ENCODE data around the gene TUBA1C. TPM values are rescaled to one million over a fixed set of nuclear protein-coding genes. Genes with fewer than 3 reads are reported as not detected.

TUBA1C gene
- total and polyA plus RNA-seq, 2 of the 8 experiments (the other 6 are each of a cell fraction or from before 2014, with no cell fraction given) = 504 to 3,101 TPM

- Histone ChIP-seq H3K4me1 (replicated peaks in 1 of 4; ENCODE audit: control insufficient read depth in 3 of 4, insufficient read depth in 4 of 4, low read length in 3 of 4) (peaks cover under 1 to 9% (median 6%) of the 10 kb centered on the region in 4 experiments), H2BK5ac (ENCODE audit: low read depth, low read length) (no peak overlapping the region), H3K18ac (ENCODE audit: extremely low read depth, low read length) (no peak overlapping the region), H2BK12ac (ENCODE audit: low read depth, low read length) (no peak overlapping the region), H3K23me2 (ENCODE audit: low read depth, low read length) (no peaks in the 10 kb centered on the region), H3K27ac (ENCODE audit: low read depth, low read length) (no peak overlapping the region), H3K4me3 (ENCODE audit: extremely low read depth in 1 of 4, insufficient read depth in 2 of 4, low read depth in 3 of 4, low read length in 4 of 4) (no peak overlapping the region), H3K27me3 (replicated peaks in 1 of 4; ENCODE audit: control insufficient read depth in 3 of 4, extremely low read depth in 1 of 4, insufficient read depth in 3 of 4, low read length in 3 of 4) (peaks cover 0 to 2% (median 0%) of the 10 kb centered on the region in 4 experiments; a peak in 2 of 7 replicates), H2BK15ac (ENCODE audit: low read length) (no peak overlapping the region), H4K91ac (replicated peaks; ENCODE audit: insufficient read length, low read length) (no peak overlapping the region), H2AK5ac (ENCODE audit: low read depth, low read length) (no peak overlapping the region), H3K9me3 (ENCODE audit: insufficient read depth in 2 of 2, low read depth in 1 of 2, low read length in 1 of 2) (no peaks in the 10 kb centered on the region), H3K4me2 (ENCODE audit: insufficient read depth in 1 of 2, low read depth in 2 of 2, low read length in 2 of 2) (no peak overlapping the region), H3K23ac (ENCODE audit: insufficient read length) (no peak overlapping the region), H4K8ac (ENCODE audit: extremely low read depth, insufficient read depth, low read length) (no peak overlapping the region), H3K14ac (ENCODE audit: insufficient read length) (no peak overlapping the region), H3K79me2 (ENCODE audit: control insufficient read depth in 1 of 2, insufficient read depth in 2 of 2, low read length in 2 of 2) (no peaks in the 10 kb centered on the region), H3K79me1 (ENCODE audit: low read depth, low read length) (no peaks in the 10 kb centered on the region), H4K20me1 (replicated peaks in 1 of 2; ENCODE audit: control insufficient read depth in 1 of 2, insufficient read depth in 2 of 2, low read length in 2 of 2) (no peaks in the 10 kb centered on the region), H3K36me3 (ENCODE audit: control insufficient read depth in 2 of 4, insufficient read depth in 4 of 4, low read length in 3 of 4) (no peaks in the 10 kb centered on the region), H4K5ac (ENCODE audit: insufficient read length, low read depth, low read length) (no peak overlapping the region), H3K4ac (replicated peaks; ENCODE audit: insufficient read length, low read depth, low read length) (no peak overlapping the region), H2AFZ (ENCODE audit: low read length) (no peak overlapping the region), H3K9ac (replicated peaks in 1 of 4; ENCODE audit: extremely low read depth in 1 of 4, low read depth in 3 of 4, low read length in 3 of 4) (no peak overlapping the region), H3K56ac (replicated peaks; ENCODE audit: insufficient read length, low read depth, low read length) (no peak overlapping the region), H2BK120ac (replicated peaks; ENCODE audit: low read depth, low read length) (no peak overlapping the region), H2BK20ac (ENCODE audit: low read length) (no peak overlapping the region)
- no peak for TF ChIP-seq EP300 (IDR thresholded peaks at IDR 0.05; ENCODE audit: borderline replicate concordance in 1 of 2, low read depth in 2 of 2, low read length in 2 of 2)
- no peak for TF ChIP-seq CHD2 (IDR thresholded peaks at IDR 0.05; ENCODE audit: low read length)
- TF ChIP-seq SAP30 (IDR thresholded peaks at IDR 0.05; ENCODE audit: insufficient read depth, insufficient replicate concordance, low read length) = no peak
- ChIA-PET CTCF (ENCODE audit: partially characterized antibody) (no interaction called here), POLR2A (ENCODE audit: partially characterized antibody) (no interaction called here)
- WGBS, 2 experiments (ENCODE audit: extremely low coverage in 1 of 2, insufficient coverage in 1 of 2, insufficient read length in 1 of 2, insufficient replicate concordance in 2 of 2, low coverage in 1 of 2, low lambda C conversion rate in 2 of 2, missing lambda C conversion rate in 1 of 2) = 80% methylated on average over 3 of the region's 3 CpGs; no CpG with 5 or more reads in 1 of the 2 experiments
- FAIRE-seq (no peak), DNase-seq (ENCODE audit: low read depth in 1 of 2, low spot score in 2 of 2) (no peak)
Measured at GRCh38 chr12:49228653-49229052, 36.2 kb upstream of the TUBA1C start.

All from H1 (cell line).